Measurements from ENCODE around the gene DTNB.
"Not testable (repeated sequence)": the region's sequence is repeated elsewhere in the genome, so short reads cannot be mapped to it uniquely, and the experiment has no call there.

Gene DTNB

GRCh38 chr2:25417715-25418369, 255.5 kb downstream of the DTNB start:
- TF ChIP-seq SPI1 (IDR thresholded peaks at IDR 0.05; ENCODE audit: borderline replicate concordance, low read depth) (no peak), POLR2AphosphoS5 (IDR thresholded peaks at IDR 0.05; ENCODE audit: low read depth) (no peak), GABPA (IDR thresholded peaks at IDR 0.05; ENCODE audit: low read depth) (no peak)
- TF ChIP-seq, protein P1, sequence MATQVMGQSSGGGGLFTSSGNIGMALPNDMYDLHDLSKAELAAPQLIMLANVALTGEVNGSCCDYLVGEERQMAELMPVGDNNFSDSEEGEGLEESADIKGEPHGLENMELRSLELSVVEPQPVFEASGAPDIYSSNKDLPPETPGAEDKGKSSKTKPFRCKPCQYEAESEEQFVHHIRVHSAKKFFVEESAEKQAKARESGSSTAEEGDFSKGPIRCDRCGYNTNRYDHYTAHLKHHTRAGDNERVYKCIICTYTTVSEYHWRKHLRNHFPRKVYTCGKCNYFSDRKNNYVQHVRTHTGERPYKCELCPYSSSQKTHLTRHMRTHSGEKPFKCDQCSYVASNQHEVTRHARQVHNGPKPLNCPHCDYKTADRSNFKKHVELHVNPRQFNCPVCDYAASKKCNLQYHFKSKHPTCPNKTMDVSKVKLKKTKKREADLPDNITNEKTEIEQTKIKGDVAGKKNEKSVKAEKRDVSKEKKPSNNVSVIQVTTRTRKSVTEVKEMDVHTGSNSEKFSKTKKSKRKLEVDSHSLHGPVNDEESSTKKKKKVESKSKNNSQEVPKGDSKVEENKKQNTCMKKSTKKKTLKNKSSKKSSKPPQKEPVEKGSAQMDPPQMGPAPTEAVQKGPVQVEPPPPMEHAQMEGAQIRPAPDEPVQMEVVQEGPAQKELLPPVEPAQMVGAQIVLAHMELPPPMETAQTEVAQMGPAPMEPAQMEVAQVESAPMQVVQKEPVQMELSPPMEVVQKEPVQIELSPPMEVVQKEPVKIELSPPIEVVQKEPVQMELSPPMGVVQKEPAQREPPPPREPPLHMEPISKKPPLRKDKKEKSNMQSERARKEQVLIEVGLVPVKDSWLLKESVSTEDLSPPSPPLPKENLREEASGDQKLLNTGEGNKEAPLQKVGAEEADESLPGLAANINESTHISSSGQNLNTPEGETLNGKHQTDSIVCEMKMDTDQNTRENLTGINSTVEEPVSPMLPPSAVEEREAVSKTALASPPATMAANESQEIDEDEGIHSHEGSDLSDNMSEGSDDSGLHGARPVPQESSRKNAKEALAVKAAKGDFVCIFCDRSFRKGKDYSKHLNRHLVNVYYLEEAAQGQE (IDR thresholded peaks at IDR 0.05; ENCODE audit: insufficient replicate concordance, low read depth) = no peak
- TF ChIP-seq, protein P2, sequence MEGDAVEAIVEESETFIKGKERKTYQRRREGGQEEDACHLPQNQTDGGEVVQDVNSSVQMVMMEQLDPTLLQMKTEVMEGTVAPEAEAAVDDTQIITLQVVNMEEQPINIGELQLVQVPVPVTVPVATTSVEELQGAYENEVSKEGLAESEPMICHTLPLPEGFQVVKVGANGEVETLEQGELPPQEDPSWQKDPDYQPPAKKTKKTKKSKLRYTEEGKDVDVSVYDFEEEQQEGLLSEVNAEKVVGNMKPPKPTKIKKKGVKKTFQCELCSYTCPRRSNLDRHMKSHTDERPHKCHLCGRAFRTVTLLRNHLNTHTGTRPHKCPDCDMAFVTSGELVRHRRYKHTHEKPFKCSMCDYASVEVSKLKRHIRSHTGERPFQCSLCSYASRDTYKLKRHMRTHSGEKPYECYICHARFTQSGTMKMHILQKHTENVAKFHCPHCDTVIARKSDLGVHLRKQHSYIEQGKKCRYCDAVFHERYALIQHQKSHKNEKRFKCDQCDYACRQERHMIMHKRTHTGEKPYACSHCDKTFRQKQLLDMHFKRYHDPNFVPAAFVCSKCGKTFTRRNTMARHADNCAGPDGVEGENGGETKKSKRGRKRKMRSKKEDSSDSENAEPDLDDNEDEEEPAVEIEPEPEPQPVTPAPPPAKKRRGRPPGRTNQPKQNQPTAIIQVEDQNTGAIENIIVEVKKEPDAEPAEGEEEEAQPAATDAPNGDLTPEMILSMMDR (IDR thresholded peaks at IDR 0.05; ENCODE audit: insufficient read depth, low read length) = no peak

GRCh38 chr2:25416674-25417073, 256.7 kb downstream of the DTNB start:
- Histone ChIP-seq H3K27me3 (ENCODE audit: insufficient read depth, poor library complexity, severe bottlenecking) (no peaks in the 10 kb centered on the region), H3K27ac (replicated peaks) (no peak overlapping the region), H3K4me3 (replicated peaks; ENCODE audit: insufficient read depth, low read length) (no peak overlapping the region)
- no peak for DNase-seq (ENCODE audit: low read depth in 1 of 2, low spot score in 1 of 2)
- TF ChIP-seq, protein P2 (IDR thresholded peaks at IDR 0.05; ENCODE audit: insufficient read depth, low read length) = no peak
- TF ChIP-seq, protein P1 (IDR thresholded peaks at IDR 0.05; ENCODE audit: insufficient replicate concordance, low read depth) = no peak
- TF ChIP-seq POLR2AphosphoS5 (IDR thresholded peaks at IDR 0.05; ENCODE audit: low read depth) = no peak
- no peak for TF ChIP-seq SPI1 (IDR thresholded peaks at IDR 0.05; ENCODE audit: borderline replicate concordance, low read depth)
- TF ChIP-seq GABPA (IDR thresholded peaks at IDR 0.05; ENCODE audit: low read depth) = no peak

More at GRCh38 chr2:25417715-25418369, 255.5 kb downstream of the DTNB start:
- H3K27ac ChIP-seq (replicated peaks) = no peak overlapping the region
- H3K4me3 ChIP-seq (replicated peaks; ENCODE audit: insufficient read depth, low read length) = no peak overlapping the region
- no peak for DNase-seq (ENCODE audit: low read depth in 1 of 2, low spot score in 1 of 2)
- no peaks in the 10 kb centered on the region for H3K27me3 ChIP-seq (ENCODE audit: insufficient read depth, poor library complexity, severe bottlenecking)

GRCh38 chr2:25414781-25415180, 258.6 kb downstream of the DTNB start:
- DNase-seq (ENCODE audit: low read depth in 1 of 2, low spot score in 1 of 2) = no peak
- H3K27ac ChIP-seq (replicated peaks) = no peak overlapping the region
- no peak overlapping the region for H3K4me3 ChIP-seq (replicated peaks; ENCODE audit: insufficient read depth, low read length)
- no peaks in the 10 kb centered on the region for H3K27me3 ChIP-seq (ENCODE audit: insufficient read depth, poor library complexity, severe bottlenecking)
- no peak for TF ChIP-seq GABPA (IDR thresholded peaks at IDR 0.05; ENCODE audit: low read depth)
- no peak for TF ChIP-seq POLR2AphosphoS5 (IDR thresholded peaks at IDR 0.05; ENCODE audit: low read depth)
- TF ChIP-seq, protein P1 (IDR thresholded peaks at IDR 0.05; ENCODE audit: insufficient replicate concordance, low read depth) = no peak
- TF ChIP-seq SPI1 (IDR thresholded peaks at IDR 0.05; ENCODE audit: borderline replicate concordance, low read depth) = no peak
- TF ChIP-seq, protein P2 (IDR thresholded peaks at IDR 0.05; ENCODE audit: insufficient read depth, low read length) = no peak

DNA sequence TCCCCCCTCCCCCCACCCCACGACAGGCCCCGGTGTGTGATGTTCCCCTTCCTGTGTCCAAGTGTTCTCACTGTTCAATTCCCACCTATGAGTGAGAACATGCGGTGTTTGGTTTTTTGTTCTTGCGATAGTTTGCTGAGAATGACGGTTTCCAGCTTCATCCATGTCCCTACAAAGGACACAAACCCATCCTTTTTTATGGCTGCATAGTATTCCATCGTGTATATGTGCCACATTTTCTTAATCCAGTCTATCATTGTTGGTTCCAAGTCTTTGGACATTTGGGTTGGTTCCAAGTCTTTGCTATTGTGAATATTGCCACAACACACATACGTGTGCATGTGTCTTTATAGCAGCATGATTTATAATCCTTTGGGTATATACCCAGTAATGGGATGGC, 260.0 kb downstream of the DTNB start:
- not testable (repeated sequence) for H3K4me3 ChIP-seq (replicated peaks; ENCODE audit: insufficient read depth, low read length); H3K27ac ChIP-seq (replicated peaks); H3K27me3 ChIP-seq (ENCODE audit: insufficient read depth, poor library complexity, severe bottlenecking); DNase-seq (ENCODE audit: low read depth in 1 of 2, low spot score in 1 of 2)
